Neuronal stem cell (in vitro differentiated cells): ENCODE data around the gene ENTPD6.
"Not testable (repeated sequence)": the region's sequence is repeated elsewhere in the genome, so short reads cannot be mapped to it uniquely, and the experiment has no call there.

Experiments used
- DNase-seq: peaks from one replicate; pipeline ENCODE4 v3.0.0-alpha.2; 2013; ENCODE audit warnings: low spot score
- H2AFZ ChIP-seq: one replicate; pipeline ENCODE4 v1.6.1; 2013; ENCODE audit warnings: mild to moderate bottlenecking, low read length, inconsistent platforms
- H2AK5ac ChIP-seq: 2 replicates; pipeline ENCODE4 v1.6.1; 2013; ENCODE audit warnings: low read depth, mild to moderate bottlenecking, inconsistent platforms, low read length, moderate library complexity, mixed read lengths
- H2BK120ac ChIP-seq: 2 replicates; pipeline ENCODE4 v1.6.1; 2013; ENCODE audit warnings: low read depth, mild to moderate bottlenecking, inconsistent platforms, low read length, moderate library complexity, mixed read lengths
- H2BK12ac ChIP-seq: one replicate; pipeline ENCODE4 v1.6.1; 2013; ENCODE audit warnings: low read length, inconsistent platforms
- H2BK15ac ChIP-seq: 2 replicates; pipeline ENCODE4 v1.6.1; 2013; ENCODE audit warnings: mild to moderate bottlenecking, low read length, inconsistent platforms, mixed read lengths
- H2BK5ac ChIP-seq: one replicate; pipeline ENCODE4 v1.6.1; 2013; ENCODE audit warnings: inconsistent platforms, mild to moderate bottlenecking, low read length, moderate library complexity
- H3K14ac ChIP-seq: one replicate; pipeline ENCODE4 v1.6.1; 2013; ENCODE audit warnings: low read length, inconsistent platforms
- H3K18ac ChIP-seq: 2 replicates; pipeline ENCODE4 v1.6.1; 2013; ENCODE audit warnings: low read length, inconsistent platforms
- H3K23ac ChIP-seq: 2 replicates; pipeline ENCODE4 v1.6.1; 2013; ENCODE audit warnings: low read depth, mild to moderate bottlenecking, mixed read lengths, low read length, inconsistent platforms; ENCODE audit not compliant: poor library complexity
- H3K27ac ChIP-seq: replicated peaks from 3 replicates; pipeline ENCODE4 v1.5.1; 2013; ENCODE audit warnings: low read length, inconsistent platforms
- H3K27me3 ChIP-seq, 3 experiments: 2 replicates each; pipeline ENCODE4 v1.6.1; 2013; ENCODE audit warnings: low read length in 3 of 3, mild to moderate bottlenecking in 2 of 3, inconsistent platforms in 1 of 3, low read depth in 1 of 3, mixed read lengths in 1 of 3, moderate library complexity in 1 of 3; ENCODE audit not compliant: control insufficient read depth in 3 of 3, insufficient read depth in 3 of 3
- H3K36me3 ChIP-seq, 2 donors: replicated peaks in 1 of 2; 2 replicates each; pipeline ENCODE4 v1.6.1; 2013; ENCODE audit warnings: low read length in 2 of 2; ENCODE audit not compliant: control insufficient read depth in 2 of 2, insufficient read depth in 2 of 2
- H3K4ac ChIP-seq: 2 replicates; pipeline ENCODE4 v1.6.1; 2013; ENCODE audit warnings: inconsistent platforms, mild to moderate bottlenecking, low read length, moderate library complexity
- H3K4me1 ChIP-seq, 2 donors: 1 replicate in 1 of 2; 2 replicates in 1 of 2; pipeline ENCODE4 v1.6.1; 2013; ENCODE audit warnings: low read length in 2 of 2, low read depth in 1 of 2; ENCODE audit not compliant: control insufficient read depth in 2 of 2, insufficient read depth in 1 of 2
- H3K4me2 ChIP-seq: one replicate; pipeline ENCODE4 v1.6.1; 2013; ENCODE audit warnings: mild to moderate bottlenecking, low read length, inconsistent platforms; ENCODE audit not compliant: insufficient read depth, poor library complexity, severe bottlenecking
- H3K4me3 ChIP-seq, 2 donors: 2 replicates each; pipeline ENCODE4 v1.5.1; 2013; ENCODE audit warnings: low read length in 2 of 2, mild to moderate bottlenecking in 2 of 2, inconsistent platforms in 1 of 2, moderate library complexity in 1 of 2
- H3K79me1 ChIP-seq: one replicate; pipeline ENCODE4 v1.6.1; 2013; ENCODE audit warnings: low read depth, mild to moderate bottlenecking, inconsistent platforms, low read length, moderate library complexity
- H3K9ac ChIP-seq: one replicate; pipeline ENCODE4 v1.6.1; 2013; ENCODE audit warnings: mild to moderate bottlenecking, low read depth, low read length, inconsistent platforms; ENCODE audit not compliant: poor library complexity
- H3K9me3 ChIP-seq, 2 donors: replicated peaks in 1 of 2; 2 replicates each; pipeline versions ENCODE3 to v1.6.1; 2013; ENCODE audit warnings: low read length in 2 of 2, mild to moderate bottlenecking in 2 of 2, inconsistent platforms in 1 of 2, low read depth in 1 of 2, mixed read lengths in 1 of 2, moderate library complexity in 1 of 2; ENCODE audit not compliant: control insufficient read depth in 2 of 2, insufficient read depth in 1 of 2
- H4K8ac ChIP-seq: one replicate; pipeline ENCODE4 v1.6.1; 2013; ENCODE audit warnings: low read depth, mild to moderate bottlenecking, inconsistent platforms, low read length, moderate library complexity
- H4K91ac ChIP-seq: one replicate; pipeline ENCODE4 v1.6.1; 2013; ENCODE audit warnings: low read length, low read depth, mild to moderate bottlenecking, inconsistent platforms; ENCODE audit not compliant: poor library complexity
- WGBS, 2 donors: extraction: QIAGEN DNeasy Blood & Tissue Kit; methylation state at CpG; one replicate each; pipeline ENCODE4 v1.1.7; 2013; ENCODE audit warnings: missing lambda C conversion rate in 2 of 2, mixed read lengths in 1 of 2; ENCODE audit not compliant: insufficient read length in 2 of 2, insufficient replicate concordance in 1 of 2; ENCODE audit errors: extremely low coverage in 2 of 2; 5-methylcytosine and 5-hydroxymethylcytosine counted together

The ENTPD6 gene

DNA sequence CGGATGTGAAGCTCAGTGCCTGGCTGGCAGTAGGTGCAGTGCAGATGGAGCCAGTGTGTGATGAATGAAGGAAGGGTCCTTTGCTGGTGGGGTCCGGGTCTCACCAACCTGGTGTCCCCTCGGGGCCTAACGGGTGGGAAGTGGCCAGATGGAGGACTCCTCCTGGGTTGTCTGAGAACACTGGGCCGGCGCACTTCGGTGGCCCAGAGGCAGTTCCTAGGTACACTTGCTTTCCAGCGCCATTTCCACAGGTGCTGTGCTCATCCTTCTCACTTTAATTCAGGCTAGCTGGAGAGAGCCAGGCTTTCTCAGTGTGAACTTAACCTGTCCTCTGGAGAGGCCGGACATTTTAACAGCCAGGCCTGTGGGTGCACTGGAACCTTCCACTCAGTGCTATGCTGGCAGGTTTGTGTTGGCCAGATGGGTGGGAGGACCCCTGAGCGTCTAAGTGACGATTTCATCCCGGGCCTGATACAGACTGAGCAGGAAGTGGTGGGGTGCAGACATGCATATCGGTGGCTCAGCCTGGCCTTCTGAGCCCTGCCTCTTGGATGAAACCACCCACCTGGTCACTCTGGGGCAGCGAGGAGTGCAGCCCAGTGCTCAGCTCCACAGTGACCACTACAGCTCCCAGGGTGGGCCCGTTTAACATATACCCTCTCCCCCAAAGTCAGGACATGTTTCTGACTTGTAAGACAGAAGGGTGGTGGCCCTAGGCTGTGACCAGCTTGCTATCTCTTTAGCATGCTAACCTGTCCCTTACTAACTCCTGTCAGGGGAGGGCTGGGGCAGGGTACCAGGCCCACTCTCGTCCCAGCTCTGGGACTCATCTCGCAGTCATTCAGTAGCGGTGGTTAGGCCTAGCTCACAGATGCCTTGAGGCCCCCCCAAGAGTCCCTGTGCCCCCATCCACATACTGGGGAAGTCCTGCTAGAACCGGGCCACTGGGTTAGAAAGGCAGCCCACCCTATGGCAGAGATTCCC lies 44.2 kb downstream of the ENTPD6 start:
- peak overlapping the region; percentile 79 for H2BK12ac ChIP-seq
- H3K79me1 ChIP-seq: no peaks in the 10 kb centered on the region
- H2BK120ac ChIP-seq: no peak overlapping the region
- no peak overlapping the region for H2BK5ac ChIP-seq
- peak overlapping the region; percentile 49 for H3K18ac ChIP-seq
- no peak overlapping the region for H3K4me2 ChIP-seq
- H2BK15ac ChIP-seq: peak overlapping the region; percentile 41
- no peak overlapping the region for H3K9ac ChIP-seq
- peaks cover 0 to 13% of the 10 kb centered on the region in 2 donors for H3K4me1 ChIP-seq
- H3K14ac ChIP-seq: peak overlapping the region; percentile 25
- no peak overlapping the region for H3K23ac ChIP-seq
- H3K27ac ChIP-seq: no peak overlapping the region
- peak overlapping the region; percentile 79 for H4K91ac ChIP-seq
- H4K8ac ChIP-seq: no peak overlapping the region
- no peak overlapping the region for H3K4me3 ChIP-seq
- no peak overlapping the region for H3K4ac ChIP-seq
- H3K27me3 ChIP-seq: peaks cover 0 to 2% (median 0%) of the 10 kb centered on the region in 3 experiments
- no CpG with 5 or more reads among the region's 19 CpGs for WGBS, 2 donors
- peak overlapping the region; percentile 88 for H2AK5ac ChIP-seq
- no peak for DNase-seq
- H3K36me3 ChIP-seq: no peaks in the 10 kb centered on the region
- H2AFZ ChIP-seq: no peak overlapping the region
- no peaks in the 10 kb centered on the region for H3K9me3 ChIP-seq

DNA sequence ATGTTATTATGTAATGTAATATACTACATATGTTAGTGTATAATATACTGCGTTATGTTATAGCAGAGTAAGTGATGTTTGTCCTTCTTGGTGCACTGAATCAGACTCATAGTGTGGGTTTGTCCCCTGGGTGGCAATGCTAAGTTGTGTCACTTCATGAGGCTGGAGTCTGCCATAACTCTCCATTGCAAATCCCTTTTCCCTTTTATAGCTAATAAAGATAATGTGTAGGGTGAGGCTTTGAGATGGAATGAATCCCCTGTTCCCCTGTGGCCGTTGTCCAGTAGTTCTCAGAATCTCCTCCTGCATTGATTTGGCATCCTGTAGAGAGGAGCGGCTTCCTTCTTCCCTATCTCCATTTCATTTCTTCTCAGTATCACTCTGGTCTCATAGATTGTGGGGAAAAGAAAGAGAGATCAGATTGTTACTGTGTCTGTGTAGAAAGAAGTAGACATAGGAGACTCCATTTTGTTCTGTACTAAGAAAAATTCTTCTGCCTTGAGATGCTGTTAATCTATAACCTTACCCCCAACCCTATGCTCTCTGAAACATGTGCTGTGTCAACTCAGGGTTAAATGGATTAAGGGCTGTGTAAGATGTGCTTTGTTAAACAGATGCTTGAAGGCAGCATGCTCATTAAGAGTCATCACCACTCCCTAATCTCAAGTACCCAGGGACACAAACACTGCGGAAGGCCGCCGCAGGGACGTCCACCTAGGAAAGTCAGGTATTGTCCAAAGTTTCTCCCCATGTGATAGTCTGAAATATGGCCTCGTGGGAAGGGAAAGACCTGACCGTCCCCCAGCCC lies 45.5 kb downstream of the ENTPD6 start:
- Histone ChIP-seq H3K27ac (peak overlapping the region; percentile 47), H3K4me1 (peaks cover 0 to 13% of the 10 kb centered on the region in 2 donors)
- not testable (repeated sequence) for H3K27me3 ChIP-seq, H3K23ac ChIP-seq, H3K9ac ChIP-seq, H3K18ac ChIP-seq, H2AK5ac ChIP-seq, H4K8ac ChIP-seq, H3K79me1 ChIP-seq, H2BK12ac ChIP-seq, H3K9me3 ChIP-seq, H4K91ac ChIP-seq, H3K36me3 ChIP-seq, H3K4me3 ChIP-seq, DNase-seq, H3K14ac ChIP-seq, H3K4ac ChIP-seq, H2BK120ac ChIP-seq, H2AFZ ChIP-seq, H2BK15ac ChIP-seq, H2BK5ac ChIP-seq, H3K4me2 ChIP-seq
- WGBS, 2 donors: no CpG with 5 or more reads among the region's 9 CpGs

DNA sequence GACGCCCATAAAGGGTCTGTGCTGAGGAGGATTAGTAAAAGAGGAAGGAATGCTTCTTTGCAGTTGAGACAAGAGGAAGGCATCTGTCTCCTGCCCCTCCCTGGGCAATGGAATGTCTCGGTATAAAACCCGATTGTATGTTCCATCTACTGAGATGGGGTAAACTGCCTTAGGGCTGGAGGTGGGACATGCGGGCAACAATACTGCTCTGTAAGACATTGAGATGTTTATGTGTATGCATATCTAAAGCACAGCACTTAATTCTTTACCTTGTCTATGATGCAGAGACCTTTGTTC lies 46.1 kb downstream of the ENTPD6 start:
- H3K14ac ChIP-seq, H4K91ac ChIP-seq, H2AK5ac ChIP-seq, H3K18ac ChIP-seq, H3K4me3 ChIP-seq, H3K79me1 ChIP-seq, H3K4ac ChIP-seq, H3K27me3 ChIP-seq, H2BK5ac ChIP-seq, H3K23ac ChIP-seq, H2BK12ac ChIP-seq, DNase-seq, H2BK120ac ChIP-seq, H3K4me2 ChIP-seq, H2BK15ac ChIP-seq, H4K8ac ChIP-seq, H3K9me3 ChIP-seq, H2AFZ ChIP-seq, H3K36me3 ChIP-seq, H3K9ac ChIP-seq: not testable (repeated sequence)
- H3K27ac ChIP-seq: peak overlapping the region; percentile 47
- no CpG with 5 or more reads among the region's 4 CpGs for WGBS, 2 donors
- peaks cover 0 to 14% of the 10 kb centered on the region in 2 donors for H3K4me1 ChIP-seq

DNA sequence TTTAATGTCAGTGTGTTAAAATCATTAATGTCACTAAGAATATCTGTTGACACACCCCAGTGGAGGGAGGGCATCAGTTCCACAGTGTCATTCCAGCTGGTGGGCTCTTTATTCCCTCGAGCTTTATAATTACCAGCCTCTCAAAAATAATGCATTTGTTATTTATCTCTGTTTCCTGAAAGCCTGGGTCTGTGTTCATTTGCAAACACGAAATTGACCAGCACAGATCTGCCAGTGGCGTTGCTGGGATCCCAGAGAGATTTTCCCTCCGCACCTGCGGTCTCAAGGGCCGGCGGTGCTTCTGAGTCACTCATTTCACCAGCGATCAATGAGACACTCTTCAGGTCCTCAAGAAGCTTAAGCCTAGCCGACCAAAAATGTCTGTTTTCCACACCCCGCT lies 46.7 kb downstream of the ENTPD6 start:
- no peaks in the 10 kb centered on the region for H3K36me3 ChIP-seq
- no peaks in the 10 kb centered on the region for H3K79me1 ChIP-seq
- no peak overlapping the region for H2BK120ac ChIP-seq
- H2BK15ac ChIP-seq: no peak overlapping the region
- no peak overlapping the region for H3K9ac ChIP-seq
- no peak overlapping the region for H3K4me2 ChIP-seq
- no peak overlapping the region for H3K4ac ChIP-seq
- no peak overlapping the region for H3K23ac ChIP-seq
- H3K18ac ChIP-seq: no peak overlapping the region
- H3K4me1 ChIP-seq: peaks cover 0 to 16% of the 10 kb centered on the region in 2 donors
- H2AFZ ChIP-seq: no peak overlapping the region
- no CpG with 5 or more reads among the region's 10 CpGs for WGBS, 2 donors
- H4K8ac ChIP-seq: no peak overlapping the region
- peaks cover 0 to 14% (median 5%) of the 10 kb centered on the region in 3 experiments for H3K27me3 ChIP-seq
- H3K14ac ChIP-seq: no peak overlapping the region
- H2AK5ac ChIP-seq: no peak overlapping the region
- H2BK5ac ChIP-seq: no peak overlapping the region
- no peak for DNase-seq
- no peak overlapping the region for H2BK12ac ChIP-seq
- no peak overlapping the region for H4K91ac ChIP-seq
- H3K9me3 ChIP-seq: no peaks in the 10 kb centered on the region
- H3K4me3 ChIP-seq: no peak overlapping the region
- H3K27ac ChIP-seq: peak overlapping the region; percentile 26
